ENCODE measurements around the gene TUBA4B.

DNA sequence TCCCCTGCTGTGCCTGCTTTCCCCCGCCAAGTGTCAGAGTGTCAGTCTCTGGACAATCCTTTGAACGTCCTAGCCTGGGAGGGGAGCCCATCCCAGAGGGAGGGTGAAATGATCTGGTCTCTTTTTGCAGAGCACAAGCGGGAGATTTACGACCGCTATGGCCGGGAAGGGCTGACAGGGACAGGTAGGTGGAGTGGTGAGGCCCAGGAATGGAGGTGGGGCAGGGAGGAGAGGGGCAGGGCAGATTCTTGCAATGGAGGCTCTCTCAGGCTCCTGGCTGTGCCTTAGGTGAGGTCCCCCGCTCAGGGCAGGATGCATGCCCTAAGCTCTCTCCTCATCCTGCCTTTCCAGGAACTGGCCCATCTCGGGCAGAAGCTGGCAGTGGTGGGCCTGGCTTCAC lies 28.5 kb downstream of the TUBA4B start:
- no peak for TF ChIP-seq CTCF (conservative IDR thresholded peaks at IDR 0.05; ENCODE audit: low read length)
- TF ChIP-seq EZH2phosphoT487 (IDR thresholded peaks at IDR 0.05; ENCODE audit: borderline replicate concordance, low read depth, low read length): no peak
